Tibial artery (tissue), 4 donors: Measurements from ENCODE around the gene PTGIS.

Experiments
- DNase-seq, 2 donors: peaks; one replicate each; pipeline ENCODE4 v3.0.0-alpha.2; 2019
- H3K27ac ChIP-seq, 2 donors: fragments of 200-600 bp; sonication (generic) in 1 of 2; 1 replicate in 1 of 2; 2 replicates in 1 of 2; pipeline ENCODE4 v1.5.1; 2018 to 2019; ENCODE audit warnings: mild to moderate bottlenecking in 1 of 2
- H3K27me3 ChIP-seq, 2 donors: fragments of 200-600 bp; sonication (generic) in 1 of 2; one replicate each; pipeline versions ENCODE4 v1.5.1 to v1.6.0; 2016 to 2019
- H3K36me3 ChIP-seq, 3 donors: fragments of 200-600 bp; sonication (generic) in 2 of 3; one replicate each; pipeline ENCODE4 v1.5.1; 2016 to 2019; ENCODE audit warnings: mild to moderate bottlenecking in 2 of 3
- H3K4me1 ChIP-seq, 4 donors: fragments of 200-600 bp; sonication (generic) in 2 of 4; 1 replicate in 3 of 4; 2 replicates in 1 of 4; pipeline ENCODE4 v1.5.1; 2016 to 2019
- H3K4me3 ChIP-seq, 2 donors: fragments of 200-600 bp; sonication (generic) in 1 of 2; 1 replicate in 1 of 2; 2 replicates in 1 of 2; pipeline ENCODE4 v1.5.1; 2018 to 2019; ENCODE audit warnings: mild to moderate bottlenecking in 2 of 2
- H3K9me3 ChIP-seq, 3 donors: fragments of 200-600 bp; sonication (generic) in 1 of 3; one replicate each; pipeline ENCODE4 v1.5.1; 2016 to 2019
- intact Hi-C: fragments of 100-400 bp; cut with DNase I; formaldehyde crosslinking; loops from one replicate; pipeline ENCODE4 v1.15.0; 2023; ENCODE audit warnings: low total_unique reads
- TF ChIP-seq, protein P1 (sequence below), 2 experiments: fragments of 200-600 bp in 1 of 2; fragments of 450-650 bp in 1 of 2; IDR thresholded peaks; one replicate each; pipeline ENCODE4 v1.5.1; 2017 to 2019; ENCODE audit warnings: antibody characterized with exemption in 2 of 2, mild to moderate bottlenecking in 1 of 2, moderate library complexity in 1 of 2

Gene PTGIS

DNA sequence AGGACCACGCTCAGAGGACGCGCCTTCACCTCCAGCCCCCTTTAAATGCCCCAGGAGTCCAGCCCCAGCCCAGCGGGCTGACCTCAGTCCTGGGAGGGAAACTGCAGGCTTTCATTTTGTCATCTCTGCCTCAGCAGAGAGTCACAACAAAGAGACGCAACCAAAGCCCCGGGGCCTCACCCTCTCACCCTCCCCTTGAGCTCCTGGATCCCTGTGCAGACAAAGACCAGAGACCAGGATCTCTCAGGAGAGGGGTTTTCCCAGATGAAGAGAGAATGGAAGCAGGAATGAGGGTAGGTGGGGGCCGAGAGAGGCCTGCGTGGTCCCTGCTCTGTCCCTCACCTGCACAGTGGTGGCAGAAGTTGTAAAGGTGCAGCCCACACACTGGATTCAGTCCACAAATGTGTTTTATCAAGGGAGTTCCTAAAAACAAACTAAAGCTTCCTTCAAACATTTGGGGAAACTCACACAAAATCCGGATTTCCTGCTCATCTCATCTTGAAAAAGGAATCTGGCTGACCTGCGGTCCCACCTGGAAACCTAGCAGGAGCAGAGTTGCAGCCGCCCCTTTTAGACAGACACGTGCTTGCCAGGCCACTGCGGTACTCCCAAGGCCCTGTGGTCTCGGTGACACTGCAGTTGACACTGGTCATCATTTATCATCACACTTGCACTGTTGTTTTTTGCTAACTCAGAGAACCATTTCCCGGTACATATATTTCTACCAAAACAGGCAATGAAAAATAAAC lies 27.1 kb downstream of the PTGIS start:
- intact Hi-C loops, result loop anchor here (1.0 to 10.0 kb wide), 3 partner anchors 66 to 374 kb away; partner anchors contain the start of gene SPATA2
- Histone ChIP-seq H3K4me1 (peaks cover 0 to 33% (median 10%) of the 10 kb centered on the region in 4 donors), H3K9me3 (no peaks in the 10 kb centered on the region), H3K27ac (peak overlapping the region; percentile 68 to 99), H3K4me3 (no peak overlapping the region), H3K36me3 (peaks cover 66 to 90% (median 77%) of the 10 kb centered on the region in 3 donors), H3K27me3 (no peaks in the 10 kb centered on the region)
- no peak for DNase-seq
- TF ChIP-seq, protein P1, sequence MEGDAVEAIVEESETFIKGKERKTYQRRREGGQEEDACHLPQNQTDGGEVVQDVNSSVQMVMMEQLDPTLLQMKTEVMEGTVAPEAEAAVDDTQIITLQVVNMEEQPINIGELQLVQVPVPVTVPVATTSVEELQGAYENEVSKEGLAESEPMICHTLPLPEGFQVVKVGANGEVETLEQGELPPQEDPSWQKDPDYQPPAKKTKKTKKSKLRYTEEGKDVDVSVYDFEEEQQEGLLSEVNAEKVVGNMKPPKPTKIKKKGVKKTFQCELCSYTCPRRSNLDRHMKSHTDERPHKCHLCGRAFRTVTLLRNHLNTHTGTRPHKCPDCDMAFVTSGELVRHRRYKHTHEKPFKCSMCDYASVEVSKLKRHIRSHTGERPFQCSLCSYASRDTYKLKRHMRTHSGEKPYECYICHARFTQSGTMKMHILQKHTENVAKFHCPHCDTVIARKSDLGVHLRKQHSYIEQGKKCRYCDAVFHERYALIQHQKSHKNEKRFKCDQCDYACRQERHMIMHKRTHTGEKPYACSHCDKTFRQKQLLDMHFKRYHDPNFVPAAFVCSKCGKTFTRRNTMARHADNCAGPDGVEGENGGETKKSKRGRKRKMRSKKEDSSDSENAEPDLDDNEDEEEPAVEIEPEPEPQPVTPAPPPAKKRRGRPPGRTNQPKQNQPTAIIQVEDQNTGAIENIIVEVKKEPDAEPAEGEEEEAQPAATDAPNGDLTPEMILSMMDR (IDR thresholded peaks at IDR 0.05), result no peak

DNA sequence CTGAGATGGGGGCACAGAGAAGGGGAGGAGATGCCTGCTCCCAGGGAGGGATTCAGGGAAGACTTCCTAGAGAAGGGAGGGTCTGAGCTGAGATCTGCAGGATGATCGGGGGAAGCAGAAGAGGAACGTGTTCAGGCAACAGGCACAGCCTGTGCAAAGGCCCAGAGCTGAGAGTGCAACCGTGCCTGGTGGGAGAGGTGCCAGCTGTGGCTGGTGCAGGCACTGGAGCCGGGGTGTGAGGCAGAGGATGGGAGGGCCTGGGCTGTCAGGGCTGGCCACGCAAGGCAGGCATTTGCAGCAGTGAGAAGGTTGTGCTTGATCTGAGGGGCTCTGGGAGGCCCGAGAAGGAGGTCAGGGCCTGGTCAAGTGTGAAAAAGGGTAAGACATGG lies 27.7 kb downstream of the PTGIS start:
- Histone ChIP-seq H3K4me3 (no peak overlapping the region), H3K4me1 (peaks cover 0 to 30% (median 10%) of the 10 kb centered on the region in 4 donors), H3K27me3 (no peaks in the 10 kb centered on the region), H3K27ac (peak overlapping the region; percentile 68 to 99), H3K36me3 (peaks cover 66 to 89% (median 77%) of the 10 kb centered on the region in 3 donors), H3K9me3 (no peaks in the 10 kb centered on the region)
- intact Hi-C loops, result loop anchor here (10.0 kb wide), 2 partner anchors 315 to 375 kb away; partner anchors contain the start of gene SPATA2
- DNase-seq, result no peak
- TF ChIP-seq, protein P1 (IDR thresholded peaks at IDR 0.05), result no peak

DNA sequence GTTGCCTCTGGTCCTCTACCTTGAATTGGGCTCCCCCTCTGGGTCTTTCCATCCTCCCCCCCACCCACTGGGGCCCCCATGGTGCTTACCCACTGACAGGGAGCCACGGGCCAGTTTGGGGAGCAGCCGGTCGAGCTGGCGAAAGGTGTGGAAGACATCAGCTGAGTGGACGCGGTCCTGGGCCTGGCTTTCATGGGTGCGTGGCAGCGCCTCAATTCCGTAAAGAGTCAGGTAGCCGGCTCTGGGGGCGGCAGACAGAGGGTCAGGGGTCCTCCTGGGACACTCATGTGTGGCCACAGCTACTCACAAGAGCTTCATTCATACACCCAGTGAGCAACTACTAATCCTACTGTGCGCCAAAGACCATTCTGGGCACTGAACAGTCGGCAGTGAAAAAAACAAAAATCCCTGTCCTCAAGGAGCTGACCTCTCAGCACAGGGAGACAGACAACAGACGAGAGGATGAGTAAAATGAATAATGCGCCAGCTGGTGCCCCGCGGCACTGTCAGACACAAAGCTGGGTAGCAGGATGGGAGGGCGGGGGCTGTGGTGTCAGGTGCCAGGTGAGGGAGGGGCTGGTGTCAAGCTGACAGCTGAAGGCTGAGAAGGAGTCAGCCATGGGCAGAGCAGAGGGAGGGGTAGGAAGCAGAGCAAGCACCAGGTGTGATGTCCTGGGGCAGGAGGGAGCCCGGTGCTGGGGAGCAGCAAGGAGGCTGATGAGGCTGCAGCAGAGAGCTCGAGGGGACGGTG lies 28.3 kb downstream of the PTGIS start:
- Histone ChIP-seq H3K36me3 (peaks cover 66 to 90% (median 77%) of the 10 kb centered on the region in 3 donors), H3K4me3 (no peak overlapping the region), H3K27me3 (no peaks in the 10 kb centered on the region), H3K27ac (peak overlapping the region in 1 of 2 donors; percentile 68), H3K9me3 (no peaks in the 10 kb centered on the region), H3K4me1 (peaks cover 0 to 36% (median 11%) of the 10 kb centered on the region in 4 donors)
- TF ChIP-seq, protein P1 (IDR thresholded peaks at IDR 0.05), result no peak
- DNase-seq, result no peak
- intact Hi-C loops, result loop anchor here (10.0 kb wide), 3 partner anchors 315 to 375 kb away; partner anchors contain the start of gene SPATA2

DNA sequence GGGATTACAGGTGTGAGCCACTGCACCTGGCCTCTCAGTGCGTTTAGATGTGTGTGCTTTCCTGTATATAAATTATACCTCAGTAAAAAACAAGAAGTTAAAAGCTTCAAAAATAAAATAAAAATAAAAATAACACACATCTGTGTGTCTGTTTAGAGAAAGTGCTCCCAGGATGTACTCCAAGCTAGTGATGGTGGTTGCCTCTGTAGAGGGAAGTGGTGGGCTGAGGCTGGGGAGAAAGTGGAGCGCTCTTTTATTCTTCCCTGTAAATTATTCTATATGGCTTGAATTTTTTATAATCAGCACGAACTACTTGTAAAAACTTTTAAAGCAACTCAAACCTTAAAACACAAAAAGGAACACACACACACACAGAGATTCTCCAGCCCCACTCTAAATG lies 29.0 kb downstream of the PTGIS start:
- Histone ChIP-seq H3K4me1 (peaks cover 0 to 38% (median 11%) of the 10 kb centered on the region in 4 donors), H3K36me3 (peaks cover 59 to 89% (median 73%) of the 10 kb centered on the region in 3 donors), H3K9me3 (no peaks in the 10 kb centered on the region), H3K27ac (peak overlapping the region; percentile 24 to 68), H3K27me3 (no peaks in the 10 kb centered on the region), H3K4me3 (no peak overlapping the region)
- no peak for DNase-seq
- intact Hi-C loops, result loop anchor here (10.0 kb wide), 1 partner anchor 346 kb away; no protein-coding TSS in a partner anchor
- TF ChIP-seq, protein P1 (IDR thresholded peaks at IDR 0.05), result no peak

DNA sequence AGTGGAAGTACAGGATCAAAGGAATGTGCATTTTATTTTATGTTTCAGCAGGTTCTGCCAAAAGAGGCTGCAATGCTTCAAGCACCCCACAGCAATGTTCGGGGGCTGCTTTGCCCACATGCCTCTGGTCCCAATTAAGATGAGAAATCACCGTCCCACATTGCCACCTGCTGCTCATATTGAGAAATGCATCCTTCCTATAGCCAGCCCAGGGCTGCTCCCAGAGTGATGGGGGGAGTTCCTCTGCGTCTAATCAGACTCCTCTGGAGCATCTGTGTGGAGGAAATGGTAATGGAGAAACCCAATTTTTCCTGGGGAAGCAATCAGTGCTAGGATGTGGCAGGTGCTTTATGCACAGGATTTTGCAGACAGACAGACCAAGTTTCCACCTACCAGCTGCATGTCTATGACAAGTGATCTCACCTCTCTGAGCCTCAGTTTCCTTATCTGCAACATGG lies 33.7 kb downstream of the PTGIS start:
- no peak for DNase-seq
- H3K4me1 ChIP-seq, result peaks cover 0 to 41% (median 7%) of the 10 kb centered on the region in 4 donors
- peak overlapping the region; percentile 9 to 13 for H3K27ac ChIP-seq
- no peaks in the 10 kb centered on the region for H3K27me3 ChIP-seq
- TF ChIP-seq, protein P1 (IDR thresholded peaks at IDR 0.05), result peak; percentile 82 to 86
- peaks cover 62 to 78% (median 66%) of the 10 kb centered on the region in 3 donors for H3K36me3 ChIP-seq
- no peak overlapping the region for H3K4me3 ChIP-seq
- no peaks in the 10 kb centered on the region for H3K9me3 ChIP-seq
- intact Hi-C loops, result loop anchor here (2.0 to 10.0 kb wide), 3 partner anchors 52 to 351 kb away; partner anchors contain the start of gene KCNB1
